Natural killer cell (primary cell): Measurements from ENCODE around the gene RTKN2. TPM values are rescaled to one million over a fixed set of nuclear protein-coding genes. Genes with fewer than 3 reads are reported as not detected.

ENCODE experiments used
- ATAC-seq, 3 donors: fragments of 150-1000 bp in 2 of 3; fragments of 200-7000 bp in 1 of 3; cut with Tn5 transposase; 1 replicate in 1 of 3; 2 replicates in 2 of 3; pipeline ENCODE4 v1.10.0; 2021; ENCODE audit warnings: mild to moderate bottlenecking in 2 of 3, moderate library complexity in 2 of 3
- DNase-seq, 2 donors: peaks; one replicate each; pipeline versions ENCODE4 v3.0.0 to v3.0.0-alpha.2; 2013 to 2021; ENCODE audit warnings: mixed read lengths in 1 of 2
- H3K27ac ChIP-seq: one replicate; pipeline ENCODE4 v1.5.1; 2013; ENCODE audit warnings: mild to moderate bottlenecking, low read length
- H3K27me3 ChIP-seq: one replicate; pipeline ENCODE4 v1.6.1; 2013; ENCODE audit warnings: low read length; ENCODE audit not compliant: control insufficient read depth, insufficient read depth
- H3K36me3 ChIP-seq: one replicate; pipeline ENCODE4 v1.6.1; 2013; ENCODE audit warnings: low read length; ENCODE audit not compliant: control insufficient read depth, insufficient read depth
- H3K4me1 ChIP-seq: one replicate; pipeline ENCODE4 v1.6.1; 2013; ENCODE audit warnings: low read length; ENCODE audit not compliant: control insufficient read depth, insufficient read depth
- H3K4me3 ChIP-seq: one replicate; pipeline ENCODE4 v1.5.1; 2013; ENCODE audit warnings: low read length
- H3K9me3 ChIP-seq: one replicate; pipeline ENCODE4 v1.6.1; 2013; ENCODE audit warnings: low read length; ENCODE audit not compliant: control insufficient read depth, insufficient read depth
- H3K27ac Mint-ChIP-seq, 2 donors: one replicate each; pipeline ENCODE4 v1.8.0; 2022; ENCODE audit warnings: mild to moderate bottlenecking in 2 of 2, mixed read lengths in 2 of 2, moderate library complexity in 1 of 2
- H3K27me3 Mint-ChIP-seq, 2 donors: one replicate each; pipeline ENCODE4 v1.8.0; 2022; ENCODE audit warnings: low read depth in 2 of 2, mixed read lengths in 2 of 2
- H3K36me3 Mint-ChIP-seq: one replicate; pipeline ENCODE4 v1.8.0; 2022; ENCODE audit warnings: mixed read lengths
- H3K4me1 Mint-ChIP-seq, 2 donors: one replicate each; pipeline ENCODE4 v1.8.0; 2022; ENCODE audit warnings: mixed read lengths in 2 of 2
- H3K4me3 Mint-ChIP-seq: one replicate; pipeline ENCODE4 v1.8.0; 2022; ENCODE audit warnings: mild to moderate bottlenecking, moderate library complexity, mixed read lengths
- H3K9me3 Mint-ChIP-seq, 2 donors: one replicate each; pipeline ENCODE4 v1.8.0; 2022; ENCODE audit warnings: mixed read lengths in 2 of 2
- WGBS: methylation state at CpG from one replicate; pipeline ENCODE4 v1.1.7; 2013; ENCODE audit warnings: missing lambda C conversion rate; ENCODE audit not compliant: insufficient coverage; 5-methylcytosine and 5-hydroxymethylcytosine counted together
- intact Hi-C: fragments of 100-400 bp; cut with micrococcal nuclease; formaldehyde crosslinking; loops from one replicate; pipeline ENCODE4 v1.14.2; 2022
- total RNA-seq, 4 donors: library from RNA; stranded (reverse); fragments of 120-200 nt in 1 of 4; gene quantifications; one replicate each; pipeline versions ENCODE4 v1.2.3 to v1.2.4, GENCODE V29; 2013 to 2022
- TF ChIP-seq, protein P1 (sequence below): fragments of 200-600 bp; IDR thresholded peaks from one replicate; pipeline ENCODE4 v1.8.0; 2022; ENCODE audit warnings: antibody characterized with exemption

Gene RTKN2
- total RNA-seq, 3 donors from 2014 or later (not counting 1 experiment from before 2014, with no cell fraction given): 0.31 to 0.61 (median 0.33) TPM

DNA sequence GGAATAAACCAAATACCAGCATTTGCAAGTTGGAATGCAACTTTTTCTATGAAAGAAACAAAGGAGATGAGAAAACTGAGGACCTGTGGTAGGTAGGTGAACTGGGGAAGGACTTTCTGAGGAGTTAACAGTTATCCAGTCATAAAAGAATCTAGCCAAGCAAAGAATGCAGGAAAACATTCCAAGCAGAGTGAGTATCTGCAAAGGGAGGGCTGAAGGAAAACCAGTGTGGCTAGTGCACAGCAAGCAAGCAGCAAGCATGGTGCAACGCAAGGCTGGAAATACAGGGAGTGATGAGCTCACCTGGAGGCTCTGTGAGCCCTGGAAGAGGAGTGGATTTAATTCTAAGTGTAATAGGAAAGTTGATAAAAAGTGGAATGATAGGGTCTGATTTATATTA lies 44.0 kb downstream of the RTKN2 start:
- 97% methylated on average over 1 of the region's 1 CpG for WGBS
- intact Hi-C loops: no loop called here

DNA sequence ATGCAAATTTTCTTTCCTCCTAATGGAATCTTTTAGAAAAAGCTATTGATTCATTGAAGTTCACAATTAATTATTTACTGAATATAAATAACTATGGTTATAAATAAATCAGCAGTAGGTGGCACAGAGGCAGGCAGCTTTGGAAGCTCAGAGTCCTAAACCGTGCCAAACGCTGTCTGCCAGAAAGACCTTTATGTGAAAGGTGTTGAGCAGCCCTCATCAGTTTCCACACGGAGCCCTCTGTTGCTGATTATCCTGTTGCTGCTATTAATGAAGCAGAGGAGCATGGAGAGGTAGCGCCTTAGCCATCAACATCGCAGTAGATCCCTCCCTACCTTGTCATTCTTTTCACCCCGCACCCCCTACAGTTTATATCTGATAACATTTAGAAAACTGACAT lies 51.0 kb downstream of the RTKN2 start:
- no peak overlapping the region for H3K4me3 ChIP-seq
- TF ChIP-seq, protein P1, sequence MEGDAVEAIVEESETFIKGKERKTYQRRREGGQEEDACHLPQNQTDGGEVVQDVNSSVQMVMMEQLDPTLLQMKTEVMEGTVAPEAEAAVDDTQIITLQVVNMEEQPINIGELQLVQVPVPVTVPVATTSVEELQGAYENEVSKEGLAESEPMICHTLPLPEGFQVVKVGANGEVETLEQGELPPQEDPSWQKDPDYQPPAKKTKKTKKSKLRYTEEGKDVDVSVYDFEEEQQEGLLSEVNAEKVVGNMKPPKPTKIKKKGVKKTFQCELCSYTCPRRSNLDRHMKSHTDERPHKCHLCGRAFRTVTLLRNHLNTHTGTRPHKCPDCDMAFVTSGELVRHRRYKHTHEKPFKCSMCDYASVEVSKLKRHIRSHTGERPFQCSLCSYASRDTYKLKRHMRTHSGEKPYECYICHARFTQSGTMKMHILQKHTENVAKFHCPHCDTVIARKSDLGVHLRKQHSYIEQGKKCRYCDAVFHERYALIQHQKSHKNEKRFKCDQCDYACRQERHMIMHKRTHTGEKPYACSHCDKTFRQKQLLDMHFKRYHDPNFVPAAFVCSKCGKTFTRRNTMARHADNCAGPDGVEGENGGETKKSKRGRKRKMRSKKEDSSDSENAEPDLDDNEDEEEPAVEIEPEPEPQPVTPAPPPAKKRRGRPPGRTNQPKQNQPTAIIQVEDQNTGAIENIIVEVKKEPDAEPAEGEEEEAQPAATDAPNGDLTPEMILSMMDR: no peak
- H3K27me3 ChIP-seq: no peaks in the 10 kb centered on the region
- no peak overlapping the region for H3K4me3 Mint-ChIP-seq
- H3K27me3 Mint-ChIP-seq: peaks cover 0 to 4% of the 10 kb centered on the region in 2 donors
- 65% methylated on average over 6 of the region's 6 CpGs for WGBS
- H3K9me3 ChIP-seq: no peaks in the 10 kb centered on the region
- H3K36me3 ChIP-seq: no peaks in the 10 kb centered on the region
- H3K36me3 Mint-ChIP-seq: no peaks in the 10 kb centered on the region
- H3K27ac Mint-ChIP-seq: no peak overlapping the region
- H3K9me3 Mint-ChIP-seq: no peaks in the 10 kb centered on the region
- H3K4me1 ChIP-seq: no peaks in the 10 kb centered on the region
- ATAC-seq (no peak), DNase-seq (no peak)
- no peaks in the 10 kb centered on the region for H3K4me1 Mint-ChIP-seq
- no peak overlapping the region for H3K27ac ChIP-seq
- intact Hi-C loops: no loop called here

More for the DNA sequence above, 44.0 kb downstream of the RTKN2 start:
- TF ChIP-seq, protein P1: no peak
- Mint-ChIP-seq H3K4me3 (no peak overlapping the region), H3K27me3 (no peaks in the 10 kb centered on the region), H3K36me3 (no peaks in the 10 kb centered on the region), H3K4me1 (no peaks in the 10 kb centered on the region), H3K27ac (no peak overlapping the region), H3K9me3 (no peaks in the 10 kb centered on the region)
- DNase-seq (no peak), ATAC-seq (no peak)
- no peaks in the 10 kb centered on the region for H3K4me1 ChIP-seq
- H3K9me3 ChIP-seq: no peaks in the 10 kb centered on the region
- H3K36me3 ChIP-seq: no peaks in the 10 kb centered on the region
- H3K27me3 ChIP-seq: no peaks in the 10 kb centered on the region
- H3K4me3 ChIP-seq: no peak overlapping the region
- no peak overlapping the region for H3K27ac ChIP-seq

DNA sequence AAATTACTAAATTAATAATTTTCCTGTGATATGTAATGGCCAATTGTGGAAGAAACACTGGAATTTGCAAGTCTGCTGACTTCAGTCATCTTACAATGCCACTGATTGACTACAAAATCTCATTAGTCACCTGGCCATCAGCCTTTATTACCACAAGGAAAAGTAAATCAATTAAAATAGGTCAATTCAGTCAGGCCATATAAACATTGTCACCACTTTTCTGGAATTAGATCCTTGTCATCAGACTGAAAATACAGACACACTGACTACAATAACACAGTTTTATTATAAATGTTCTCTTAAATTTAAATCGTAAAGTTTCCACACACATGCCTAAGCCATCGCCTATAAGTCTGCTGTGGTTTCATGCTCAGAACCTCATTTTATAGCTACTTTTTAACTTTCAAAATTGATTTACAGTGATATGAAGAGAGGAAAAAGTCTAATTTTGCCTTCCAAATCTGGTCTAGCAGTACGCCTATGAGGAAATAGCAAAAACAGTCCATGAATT lies 54.2 kb downstream of the RTKN2 start:
- TF ChIP-seq, protein P1: no peak
- no peak overlapping the region for H3K27ac ChIP-seq
- H3K4me3 ChIP-seq: no peak overlapping the region
- H3K27me3 Mint-ChIP-seq: peaks cover 0 to 4% of the 10 kb centered on the region in 2 donors
- WGBS: no CpG with 5 or more reads among the region's 3 CpGs
- DNase-seq (no peak), ATAC-seq (no peak)
- H3K27me3 ChIP-seq: no peaks in the 10 kb centered on the region
- no peak overlapping the region for H3K4me3 Mint-ChIP-seq
- intact Hi-C loops: no loop called here
- no peaks in the 10 kb centered on the region for H3K36me3 Mint-ChIP-seq
- no peaks in the 10 kb centered on the region for H3K4me1 ChIP-seq
- no peaks in the 10 kb centered on the region for H3K9me3 Mint-ChIP-seq
- H3K9me3 ChIP-seq: no peaks in the 10 kb centered on the region
- H3K27ac Mint-ChIP-seq: no peak overlapping the region
- peaks cover 0 to 3% of the 10 kb centered on the region in 2 donors for H3K4me1 Mint-ChIP-seq
- H3K36me3 ChIP-seq: no peaks in the 10 kb centered on the region

DNA sequence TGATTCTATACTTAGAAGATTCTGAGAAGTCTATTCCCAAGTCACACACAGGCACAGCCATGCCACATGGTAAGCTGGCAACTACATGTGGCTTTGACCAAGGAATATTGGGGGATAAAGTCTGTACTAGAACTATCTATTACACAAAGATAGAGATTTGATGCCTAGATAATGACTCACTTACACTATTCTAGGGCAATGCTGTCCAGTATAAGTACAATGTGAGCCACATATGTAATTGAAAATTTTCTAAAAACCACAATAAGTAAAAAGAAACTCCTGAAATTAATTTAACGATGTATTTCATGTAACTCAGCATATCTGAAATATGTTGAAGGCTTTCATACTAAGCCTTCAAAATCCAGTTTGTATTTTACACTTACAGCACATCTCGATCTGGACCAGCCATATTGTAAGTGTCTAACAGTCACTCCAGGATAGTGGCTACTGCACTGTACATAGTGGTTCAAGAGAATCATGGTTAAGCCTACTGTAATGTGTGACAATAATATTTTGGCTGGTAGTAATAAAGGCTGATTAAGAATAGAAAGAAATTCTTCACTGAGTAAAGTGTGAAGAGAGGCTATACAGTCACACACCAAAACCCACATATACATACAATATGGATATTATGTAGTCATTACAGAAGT lies 62.8 kb downstream of the RTKN2 start:
- Mint-ChIP-seq H3K9me3 (no peaks in the 10 kb centered on the region), H3K27me3 (no peaks in the 10 kb centered on the region), H3K4me1 (peaks cover 0 to 5% of the 10 kb centered on the region in 2 donors), H3K36me3 (no peaks in the 10 kb centered on the region), H3K27ac (no peak overlapping the region), H3K4me3 (no peak overlapping the region)
- TF ChIP-seq, protein P1: no peak
- ATAC-seq (no peak), DNase-seq (no peak)
- H3K36me3 ChIP-seq: no peaks in the 10 kb centered on the region
- no peaks in the 10 kb centered on the region for H3K4me1 ChIP-seq
- H3K4me3 ChIP-seq: no peak overlapping the region
- intact Hi-C loops: no loop called here
- WGBS: no CpG with 5 or more reads among the region's 2 CpGs
- H3K27me3 ChIP-seq: no peaks in the 10 kb centered on the region
- no peak overlapping the region for H3K27ac ChIP-seq
- H3K9me3 ChIP-seq: no peaks in the 10 kb centered on the region
